ENCODE results near the gene MEIG1. TPM values are rescaled to one million over a fixed set of nuclear protein-coding genes. Genes with fewer than 3 reads are reported as not detected.
"Not testable (repeated sequence)": the region's sequence is repeated elsewhere in the genome, so short reads cannot be mapped to it uniquely, and the experiment has no call there.

The MEIG1 gene
- total and polyA plus RNA-seq, 2 donors (not counting 1 experiment from before 2014, with no cell fraction given), result 0.69 TPM; not detected in 1

GRCh38 chr10:15015451-15015850 is 56.3 kb downstream of the MEIG1 start:
- Histone ChIP-seq H4K20me1 (ENCODE audit: control insufficient read depth, insufficient read depth, low read length, poor library complexity, severe bottlenecking) (no peaks in the 10 kb centered on the region), H3K4me3 (ENCODE audit: control extremely low read depth in 1 of 5, extremely low read depth in 1 of 5, insufficient read depth in 1 of 5, low read depth in 2 of 5, low read length in 4 of 5) (no peak overlapping the region), H3K4me2 (replicated peaks; ENCODE audit: low read depth, low read length, poor library complexity, severe bottlenecking) (no peak overlapping the region), H3K79me2 (ENCODE audit: control insufficient read depth, insufficient read depth, low read length) (no peaks in the 10 kb centered on the region), H3K27me3 (replicated peaks in 1 of 4; ENCODE audit: control extremely low read depth in 1 of 4, control insufficient read depth in 3 of 4, insufficient read depth in 4 of 4, low read length in 3 of 4) (no peaks in the 10 kb centered on the region), H3K4me1 (ENCODE audit: control insufficient read depth in 2 of 2, insufficient read depth in 2 of 2, low read length in 2 of 2) (no peaks in the 10 kb centered on the region), H3K36me3 (replicated peaks in 1 of 2; ENCODE audit: control extremely low read depth in 1 of 2, control insufficient read depth in 1 of 2, extremely low read depth in 1 of 2, insufficient read depth in 2 of 2, low read length in 1 of 2) (no peaks in the 10 kb centered on the region), H2AFZ (ENCODE audit: insufficient read depth, low read depth, low read length, poor library complexity, severe bottlenecking) (no peak overlapping the region), H3K9ac (ENCODE audit: low read length) (no peak overlapping the region), H3K9me3 (ENCODE audit: control extremely low read depth in 1 of 3, control insufficient read depth in 2 of 3, insufficient read depth in 1 of 3, low read length in 2 of 3) (no peaks in the 10 kb centered on the region), H3K27ac (ENCODE audit: low read length in 2 of 2) (no peak overlapping the region)
- Mint-ChIP-seq H3K4me3 (no peak overlapping the region), H3K27me3 (peaks cover 14% of the 10 kb centered on the region), H3K4me1 (no peaks in the 10 kb centered on the region), H3K9me3 (ENCODE audit: insufficient read depth) (no peaks in the 10 kb centered on the region), H3K27ac (no peak overlapping the region)
- ATAC-seq (ENCODE audit: low read depth) (no peak), DNase-seq (no peak)
- no peak for TF ChIP-seq CTCF (IDR thresholded peaks at IDR 0.05)
- TF ChIP-seq EZH2 (IDR thresholded peaks at IDR 0.05; ENCODE audit: borderline replicate concordance, insufficient read depth, low read depth, low read length, poor library complexity, severe bottlenecking), result no peak
- ChIA-PET POLR2A (no interaction called here), CTCF (no interaction called here)
- WGBS (ENCODE audit: insufficient coverage), result 92% methylated on average over 2 of the region's 7 CpGs
- intact Hi-C loops (cut with micrococcal nuclease), result no loop called here

GRCh38 chr10:15020966-15021365 is 61.8 kb downstream of the MEIG1 start:
- CTCF ChIA-PET; DNase-seq; H3K9me3 Mint-ChIP-seq (ENCODE audit: insufficient read depth); H3K79me2 ChIP-seq (ENCODE audit: control insufficient read depth, insufficient read depth, low read length); H3K4me3 Mint-ChIP-seq; H3K27ac ChIP-seq (ENCODE audit: low read length in 2 of 2); H3K4me1 Mint-ChIP-seq; H3K9ac ChIP-seq (ENCODE audit: low read length); H2AFZ ChIP-seq (ENCODE audit: insufficient read depth, low read depth, low read length, poor library complexity, severe bottlenecking); H3K9me3 ChIP-seq (ENCODE audit: control extremely low read depth in 1 of 3, control insufficient read depth in 2 of 3, insufficient read depth in 1 of 3, low read length in 2 of 3); ATAC-seq (ENCODE audit: low read depth); H4K20me1 ChIP-seq (ENCODE audit: control insufficient read depth, insufficient read depth, low read length, poor library complexity, severe bottlenecking); intact Hi-C loops (cut with micrococcal nuclease); H3K4me1 ChIP-seq (ENCODE audit: control insufficient read depth in 2 of 2, insufficient read depth in 2 of 2, low read length in 2 of 2); H3K4me2 ChIP-seq (replicated peaks; ENCODE audit: low read depth, low read length, poor library complexity, severe bottlenecking); H3K4me3 ChIP-seq (ENCODE audit: control extremely low read depth in 1 of 5, extremely low read depth in 1 of 5, insufficient read depth in 1 of 5, low read depth in 2 of 5, low read length in 4 of 5); H3K27me3 ChIP-seq (replicated peaks in 1 of 4; ENCODE audit: control extremely low read depth in 1 of 4, control insufficient read depth in 3 of 4, insufficient read depth in 4 of 4, low read length in 3 of 4); H3K36me3 ChIP-seq (replicated peaks in 1 of 2; ENCODE audit: control extremely low read depth in 1 of 2, control insufficient read depth in 1 of 2, extremely low read depth in 1 of 2, insufficient read depth in 2 of 2, low read length in 1 of 2); POLR2A ChIA-PET; H3K27me3 Mint-ChIP-seq; H3K27ac Mint-ChIP-seq: not testable (repeated sequence)
- WGBS (ENCODE audit: insufficient coverage), result no CpG with 5 or more reads among the region's 5 CpGs

Other genes with a start within 250 kb of the MEIG1 start
- 318 and 347 TPM in 2 replicates for gene FAM107B, start 184.5 kb upstream of the MEIG1 start, total RNA-seq
- 31.9 and 60.6 TPM in 2 replicates for gene FAM107B, start 184.5 kb upstream of the MEIG1 start, polyA plus RNA-seq
- 1.4 and 1.6 TPM in 2 replicates for gene CDNF, start 121.4 kb upstream of the MEIG1 start, total RNA-seq
- gene CDNF, start 121.4 kb upstream of the MEIG1 start, polyA plus RNA-seq, result 1.8 and 2.1 TPM in 2 replicates
- 12.5 and 12.8 TPM in 2 replicates for gene HSPA14, start 121.1 kb upstream of the MEIG1 start, total RNA-seq
- gene HSPA14, start 121.1 kb upstream of the MEIG1 start, polyA plus RNA-seq, result 10.8 and 19.4 TPM in 2 replicates
- gene MSANTD7, start 121.1 kb upstream of the MEIG1 start, total RNA-seq, result 12.9 and 15.2 TPM in 2 replicates
- 6.2 and 6.8 TPM in 2 replicates for gene MSANTD7, start 121.1 kb upstream of the MEIG1 start, polyA plus RNA-seq
- 3.2 and 3.5 TPM in 2 replicates for gene SUV39H2, start 80.5 kb upstream of the MEIG1 start, total RNA-seq
- gene SUV39H2, start 80.5 kb upstream of the MEIG1 start, polyA plus RNA-seq, result 0.59 and 0.73 TPM in 2 replicates
- 58.8 and 61.8 TPM in 2 replicates for gene DCLRE1C, start 5.3 kb upstream of the MEIG1 start, total RNA-seq
- gene DCLRE1C, start 5.3 kb upstream of the MEIG1 start, polyA plus RNA-seq, result 20.5 and 24.0 TPM in 2 replicates
- gene OLAH, start 84.6 kb downstream of the MEIG1 start, total RNA-seq, result not detected in 2 replicates
- gene OLAH, start 84.6 kb downstream of the MEIG1 start, polyA plus RNA-seq, result not detected in 2 replicates
- gene ACBD7, start 129.4 kb downstream of the MEIG1 start, total RNA-seq, result 0.54 and 1.3 TPM in 2 replicates
- gene ACBD7, start 129.4 kb downstream of the MEIG1 start, polyA plus RNA-seq, result 0.09 and 0.35 TPM in 2 replicates
- 24.5 and 24.8 TPM in 2 replicates for gene RPP38, start 138.0 kb downstream of the MEIG1 start, total RNA-seq
- 12.7 and 14.4 TPM in 2 replicates for gene RPP38, start 138.0 kb downstream of the MEIG1 start, polyA plus RNA-seq
- gene NMT2, start 209.3 kb downstream of the MEIG1 start, total RNA-seq, result 72.1 and 73.3 TPM in 2 replicates
- 2.8 and 5.9 TPM in 2 replicates for gene NMT2, start 209.3 kb downstream of the MEIG1 start, polyA plus RNA-seq

Measured in B cell (primary cell).